GM13976 (cell line): Measurements from ENCODE around the gene FOXP1.

Experiments
- DNase-seq: peaks from one replicate; pipeline ENCODE4 v3.0.0; 2012; ENCODE audit warnings: low spot score
- in situ Hi-C: fragments of 300-500 bp; cut with MboI; formaldehyde crosslinking; loops from one replicate; pipeline ENCODE4 v1.12.0; 2022; ENCODE audit warnings: low sequenced_read_pairs, mixed read lengths, inconsistent platforms; ENCODE audit not compliant: unreplicated experiment
- TF ChIP-seq, protein P1 (sequence below): IDR thresholded peaks from 2 replicates; pipeline ENCODE4 v1.5.1; 2012; ENCODE audit warnings: borderline replicate concordance, mild to moderate bottlenecking; ENCODE audit not compliant: insufficient read depth; ENCODE audit errors: extremely low read depth, missing control alignments, control extremely low read depth

The FOXP1 gene

DNA sequence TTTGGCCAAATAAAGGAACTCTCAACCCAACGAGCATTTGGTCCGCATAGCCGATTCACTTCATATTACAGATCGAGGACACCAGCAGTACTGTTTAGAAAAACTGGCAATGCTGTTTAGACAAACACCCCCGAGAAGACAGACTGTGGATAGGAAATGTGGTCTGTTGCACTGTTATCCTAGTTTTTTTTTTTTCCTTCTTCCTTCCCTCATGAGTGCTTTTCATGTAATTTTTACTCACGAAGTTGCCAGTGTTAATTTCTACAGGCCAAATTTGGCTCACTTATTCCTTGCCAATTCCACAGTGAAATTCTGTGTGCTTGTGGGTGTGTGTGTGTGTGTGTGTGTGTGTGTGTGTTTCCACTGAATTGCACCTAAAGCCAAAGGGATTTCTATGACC, 165.7 kb downstream of the FOXP1 start:
- in situ Hi-C loops: no loop called here

DNA sequence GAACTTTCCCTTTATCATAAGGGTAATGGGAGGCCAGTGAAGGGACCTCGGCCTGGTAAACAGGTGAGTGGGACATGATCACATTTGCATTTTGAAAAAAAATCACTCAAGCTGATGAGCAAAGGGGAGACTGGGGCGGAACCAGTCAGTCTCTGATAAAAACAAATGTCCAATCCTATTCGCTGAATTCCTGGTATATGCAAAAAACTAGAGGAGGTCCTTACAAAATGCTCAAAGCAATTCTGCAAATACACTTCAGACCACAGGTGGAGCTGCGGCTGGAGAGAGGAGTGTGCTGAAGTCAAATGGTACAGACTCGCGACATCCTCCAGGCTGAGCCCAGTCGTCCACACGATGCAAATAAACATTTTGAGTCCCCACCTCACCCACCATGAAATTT, 166.7 kb downstream of the FOXP1 start:
- DNase-seq: no peak
- in situ Hi-C loops: no loop called here
- TF ChIP-seq, protein P1, sequence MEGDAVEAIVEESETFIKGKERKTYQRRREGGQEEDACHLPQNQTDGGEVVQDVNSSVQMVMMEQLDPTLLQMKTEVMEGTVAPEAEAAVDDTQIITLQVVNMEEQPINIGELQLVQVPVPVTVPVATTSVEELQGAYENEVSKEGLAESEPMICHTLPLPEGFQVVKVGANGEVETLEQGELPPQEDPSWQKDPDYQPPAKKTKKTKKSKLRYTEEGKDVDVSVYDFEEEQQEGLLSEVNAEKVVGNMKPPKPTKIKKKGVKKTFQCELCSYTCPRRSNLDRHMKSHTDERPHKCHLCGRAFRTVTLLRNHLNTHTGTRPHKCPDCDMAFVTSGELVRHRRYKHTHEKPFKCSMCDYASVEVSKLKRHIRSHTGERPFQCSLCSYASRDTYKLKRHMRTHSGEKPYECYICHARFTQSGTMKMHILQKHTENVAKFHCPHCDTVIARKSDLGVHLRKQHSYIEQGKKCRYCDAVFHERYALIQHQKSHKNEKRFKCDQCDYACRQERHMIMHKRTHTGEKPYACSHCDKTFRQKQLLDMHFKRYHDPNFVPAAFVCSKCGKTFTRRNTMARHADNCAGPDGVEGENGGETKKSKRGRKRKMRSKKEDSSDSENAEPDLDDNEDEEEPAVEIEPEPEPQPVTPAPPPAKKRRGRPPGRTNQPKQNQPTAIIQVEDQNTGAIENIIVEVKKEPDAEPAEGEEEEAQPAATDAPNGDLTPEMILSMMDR: no peak

More for the DNA sequence above, 165.7 kb downstream of the FOXP1 start:
- no peak for DNase-seq
- TF ChIP-seq, protein P1: no peak

DNA sequence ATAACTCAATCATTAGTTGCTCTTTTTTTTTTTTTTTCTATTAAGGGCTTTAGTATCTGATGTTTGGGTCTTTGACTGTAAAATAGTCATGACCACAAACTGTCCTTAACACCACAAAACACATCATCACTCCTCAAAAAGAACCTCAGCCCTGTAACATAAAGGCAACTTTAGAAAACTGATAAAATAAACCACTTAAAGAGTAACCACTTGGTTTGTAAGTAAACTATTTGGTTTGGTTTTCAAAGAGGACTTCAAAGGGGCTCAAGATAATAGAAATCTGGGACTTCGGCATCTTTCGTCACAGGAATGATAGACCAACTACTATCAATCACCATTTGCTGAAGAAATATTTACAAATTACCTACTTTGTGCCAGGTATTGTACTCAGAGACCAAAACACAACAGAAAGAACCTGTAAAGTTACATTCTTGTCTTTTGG, 167.8 kb downstream of the FOXP1 start:
- DNase-seq: no peak
- in situ Hi-C loops: no loop called here
- TF ChIP-seq, protein P1: no peak

DNA sequence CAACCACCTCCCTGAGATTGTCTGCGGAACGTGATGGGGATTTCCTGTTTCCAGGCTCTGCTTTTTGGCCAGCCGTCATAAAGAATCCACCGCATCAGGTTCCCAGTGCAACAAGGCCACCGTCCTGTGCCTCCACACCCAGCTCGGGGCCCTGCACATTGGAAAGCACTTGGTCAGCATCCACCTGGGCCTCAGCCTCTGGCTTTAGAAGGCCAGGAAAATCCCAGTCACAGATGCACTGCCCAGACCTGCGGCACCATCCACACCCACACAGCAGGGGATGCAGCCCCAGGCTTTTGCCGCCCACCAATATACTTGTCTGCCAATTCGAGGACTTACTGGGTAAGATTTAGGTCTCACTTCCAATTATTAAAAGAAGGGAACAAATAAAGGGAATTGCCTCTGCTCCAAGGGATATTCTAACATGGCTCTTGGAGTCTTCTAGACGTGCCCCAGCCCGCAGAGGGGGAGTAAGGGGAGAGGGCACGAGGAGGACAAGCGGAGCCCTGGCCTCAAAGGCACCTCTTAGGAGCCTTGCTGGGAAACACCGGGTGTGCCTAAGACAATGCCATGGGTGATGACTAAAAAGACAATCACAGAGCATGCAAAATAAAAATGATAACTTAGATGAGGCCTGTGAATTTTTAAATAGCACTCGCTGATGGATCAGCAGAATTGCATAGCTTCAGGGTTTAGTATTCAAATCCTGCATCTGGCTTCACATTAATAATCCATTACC, 169.2 kb downstream of the FOXP1 start:
- no peak for DNase-seq
- TF ChIP-seq, protein P1: no peak
- in situ Hi-C loops: no loop called here

DNA sequence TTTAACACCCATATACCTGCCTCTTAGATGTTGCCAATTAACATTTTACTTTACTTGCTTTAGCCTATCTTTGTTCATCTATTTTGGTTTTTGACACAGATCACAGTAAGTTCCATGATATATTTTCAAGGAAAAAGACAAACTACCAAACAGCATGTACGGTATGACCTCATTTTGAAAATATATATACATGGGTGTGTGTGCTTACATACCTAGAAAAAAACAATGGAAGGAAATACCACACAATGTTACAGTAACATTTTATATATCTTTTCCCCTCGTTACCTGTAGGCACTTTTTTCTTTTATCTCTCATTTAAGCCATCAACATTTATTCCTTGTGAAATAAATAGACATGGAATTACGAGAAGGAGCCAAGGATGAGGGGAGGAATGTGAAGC, 170.0 kb downstream of the FOXP1 start:
- TF ChIP-seq, protein P1: no peak
- no peak for DNase-seq
- in situ Hi-C loops: no loop called here

DNA sequence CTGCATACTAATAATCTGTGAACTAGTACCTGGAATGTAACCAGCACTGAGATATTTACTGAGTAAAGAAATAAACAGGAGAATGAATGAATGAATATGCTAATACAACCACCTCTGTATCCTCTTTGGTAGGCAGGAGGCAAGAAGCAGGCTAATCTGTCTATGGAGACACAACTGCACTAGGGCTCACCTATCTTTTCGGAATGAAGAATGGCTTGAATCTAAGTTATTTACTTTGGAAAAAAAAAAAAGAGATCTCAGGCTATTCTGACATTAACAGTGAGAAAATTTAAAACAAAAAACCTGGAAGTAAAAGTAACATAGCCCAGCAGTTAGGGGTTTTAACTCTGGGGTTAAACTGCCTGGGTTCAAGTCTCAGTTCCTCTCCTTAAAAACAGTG, 174.2 kb downstream of the FOXP1 start:
- DNase-seq: no peak
- in situ Hi-C loops: no loop called here
- TF ChIP-seq, protein P1: no peak
